Effector memory CD8-positive, alpha-beta T cell (primary cell): Measurements from ENCODE around the gene GUSB.

ENCODE experiments used
- ATAC-seq: fragments of 150-1000 bp; cut with Tn5 transposase; replicated peaks from 2 replicates; pipeline ENCODE4 v1.10.0; 2021; ENCODE audit warnings: mild to moderate bottlenecking, moderate library complexity
- DNase-seq, 3 experiments: peaks; one replicate each; pipeline ENCODE4 v3.0.0; 2021
- H3K27ac Mint-ChIP-seq, 2 donors: one replicate each; pipeline ENCODE4 v1.8.0; 2022; ENCODE audit warnings: mild to moderate bottlenecking in 2 of 2, mixed read lengths in 2 of 2, moderate library complexity in 2 of 2
- H3K27me3 Mint-ChIP-seq, 2 donors: one replicate each; pipeline ENCODE4 v1.8.0; 2022; ENCODE audit warnings: mixed read lengths in 2 of 2
- H3K36me3 Mint-ChIP-seq: one replicate; pipeline ENCODE4 v1.8.0; 2022; ENCODE audit warnings: mild to moderate bottlenecking, moderate library complexity, mixed read lengths; ENCODE audit not compliant: insufficient read depth
- H3K4me1 Mint-ChIP-seq, 2 donors: one replicate each; pipeline ENCODE4 v1.8.0; 2022; ENCODE audit warnings: low read depth in 2 of 2, mixed read lengths in 2 of 2
- H3K4me3 Mint-ChIP-seq, 2 donors: one replicate each; pipeline ENCODE4 v1.8.0; 2022; ENCODE audit warnings: mild to moderate bottlenecking in 2 of 2, mixed read lengths in 2 of 2, moderate library complexity in 2 of 2
- H3K9me3 Mint-ChIP-seq, 2 donors: one replicate each; pipeline ENCODE4 v1.8.0; 2022; ENCODE audit warnings: mixed read lengths in 2 of 2

The GUSB gene

GRCh38 chr7:65938336-65938895 lies 43.6 kb downstream of the GUSB start:
- ATAC-seq (no peak), DNase-seq (no peak)
- peaks cover 12% of the 10 kb centered on the region for H3K36me3 Mint-ChIP-seq
- peak overlapping the region in 1 of 2 donors; percentile 46 for H3K27ac Mint-ChIP-seq
- H3K4me1 Mint-ChIP-seq: no peaks in the 10 kb centered on the region
- peaks cover 0 to 1% of the 10 kb centered on the region in 2 donors for H3K9me3 Mint-ChIP-seq
- no peaks in the 10 kb centered on the region for H3K27me3 Mint-ChIP-seq
- no peak overlapping the region for H3K4me3 Mint-ChIP-seq

GRCh38 chr7:65937296-65937695 lies 44.7 kb downstream of the GUSB start:
- ATAC-seq (no peak), DNase-seq (no peak)
- no peak overlapping the region for H3K4me3 Mint-ChIP-seq
- H3K4me1 Mint-ChIP-seq: peaks cover 4 to 6% of the 10 kb centered on the region in 2 donors
- H3K27ac Mint-ChIP-seq: peak overlapping the region in 1 of 2 donors; percentile 46
- H3K9me3 Mint-ChIP-seq: peaks cover 0 to 1% of the 10 kb centered on the region in 2 donors
- peaks cover 12% of the 10 kb centered on the region for H3K36me3 Mint-ChIP-seq
- H3K27me3 Mint-ChIP-seq: no peaks in the 10 kb centered on the region

- Mint-ChIP-seq H3K4me3 (no peak overlapping the region), H3K4me1 (peaks cover 11 to 27% of the 10 kb centered on the region in 2 donors), H3K27ac (peak overlapping the region in 1 of 2 donors; percentile 70), H3K27me3 (no peaks in the 10 kb centered on the region), H3K9me3 (peaks cover 0 to 1% of the 10 kb centered on the region in 2 donors), H3K36me3 (no peaks in the 10 kb centered on the region)
- ATAC-seq: no peak
- no peak for DNase-seq
Measured at GRCh38 chr7:65931685-65932084, 50.3 kb downstream of the GUSB start.

GRCh38 chr7:65927489-65928448 lies 54.2 kb downstream of the GUSB start:
- H3K27me3 Mint-ChIP-seq: no peaks in the 10 kb centered on the region
- ATAC-seq: no peak
- H3K9me3 Mint-ChIP-seq: no peaks in the 10 kb centered on the region

GRCh38 chr7:65926588-65926987 lies 55.4 kb downstream of the GUSB start:
- Mint-ChIP-seq H3K27ac (no peak overlapping the region), H3K27me3 (no peaks in the 10 kb centered on the region), H3K4me3 (no peak overlapping the region), H3K36me3 (no peaks in the 10 kb centered on the region), H3K9me3 (no peaks in the 10 kb centered on the region), H3K4me1 (peaks cover 2 to 30% of the 10 kb centered on the region in 2 donors)
- ATAC-seq (no peak), DNase-seq (no peak)

More at GRCh38 chr7:65927489-65928448, 54.2 kb downstream of the GUSB start:
- no peak overlapping the region for H3K4me3 Mint-ChIP-seq
- no peak overlapping the region for H3K27ac Mint-ChIP-seq
- peaks cover 8 to 37% of the 10 kb centered on the region in 2 donors for H3K4me1 Mint-ChIP-seq
- no peaks in the 10 kb centered on the region for H3K36me3 Mint-ChIP-seq
- no peak for DNase-seq

- Mint-ChIP-seq H3K4me1 (peaks cover 4 to 28% of the 10 kb centered on the region in 2 donors), H3K9me3 (no peaks in the 10 kb centered on the region), H3K4me3 (no peak overlapping the region), H3K27me3 (no peaks in the 10 kb centered on the region), H3K27ac (no peak overlapping the region), H3K36me3 (no peaks in the 10 kb centered on the region)
- DNase-seq: no peak
- no peak for ATAC-seq
Measured at GRCh38 chr7:65925040-65925439, 57.0 kb downstream of the GUSB start.

GRCh38 chr7:65924193-65924592 lies 57.8 kb downstream of the GUSB start:
- ATAC-seq (no peak), DNase-seq (no peak)
- H3K4me3 Mint-ChIP-seq: no peak overlapping the region
- no peak overlapping the region for H3K27ac Mint-ChIP-seq
- H3K4me1 Mint-ChIP-seq: peaks cover 6 to 29% of the 10 kb centered on the region in 2 donors
- H3K27me3 Mint-ChIP-seq: no peaks in the 10 kb centered on the region
- H3K9me3 Mint-ChIP-seq: no peaks in the 10 kb centered on the region
- no peaks in the 10 kb centered on the region for H3K36me3 Mint-ChIP-seq

GRCh38 chr7:65923316-65923715 lies 58.7 kb downstream of the GUSB start:
- no peaks in the 10 kb centered on the region for H3K27me3 Mint-ChIP-seq
- H3K4me3 Mint-ChIP-seq: no peak overlapping the region
- ATAC-seq (no peak), DNase-seq (no peak)
- H3K27ac Mint-ChIP-seq: no peak overlapping the region
- H3K9me3 Mint-ChIP-seq: no peaks in the 10 kb centered on the region
- H3K4me1 Mint-ChIP-seq: peaks cover 6 to 23% of the 10 kb centered on the region in 2 donors
- H3K36me3 Mint-ChIP-seq: no peaks in the 10 kb centered on the region

GRCh38 chr7:65915921-65916657 lies 65.9 kb downstream of the GUSB start:
- Mint-ChIP-seq H3K9me3 (no peaks in the 10 kb centered on the region), H3K27ac (no peak overlapping the region), H3K27me3 (no peaks in the 10 kb centered on the region), H3K36me3 (no peaks in the 10 kb centered on the region), H3K4me1 (peaks cover 10 to 28% of the 10 kb centered on the region in 2 donors), H3K4me3 (no peak overlapping the region)
- ATAC-seq (no peak), DNase-seq (no peak)

- Mint-ChIP-seq H3K27ac (no peak overlapping the region), H3K4me1 (peaks cover 3 to 30% of the 10 kb centered on the region in 2 donors), H3K36me3 (no peaks in the 10 kb centered on the region), H3K27me3 (no peaks in the 10 kb centered on the region), H3K4me3 (no peak overlapping the region), H3K9me3 (no peaks in the 10 kb centered on the region)
- no peak for DNase-seq
- no peak for ATAC-seq
Measured at GRCh38 chr7:65912237-65912636, 69.8 kb downstream of the GUSB start.
